ENCODE measurements around the gene TRIM52.
"Not testable (repeated sequence)": the region's sequence is repeated elsewhere in the genome, so short reads cannot be mapped to it uniquely, and the experiment has no call there.

TRIM52 gene

DNA sequence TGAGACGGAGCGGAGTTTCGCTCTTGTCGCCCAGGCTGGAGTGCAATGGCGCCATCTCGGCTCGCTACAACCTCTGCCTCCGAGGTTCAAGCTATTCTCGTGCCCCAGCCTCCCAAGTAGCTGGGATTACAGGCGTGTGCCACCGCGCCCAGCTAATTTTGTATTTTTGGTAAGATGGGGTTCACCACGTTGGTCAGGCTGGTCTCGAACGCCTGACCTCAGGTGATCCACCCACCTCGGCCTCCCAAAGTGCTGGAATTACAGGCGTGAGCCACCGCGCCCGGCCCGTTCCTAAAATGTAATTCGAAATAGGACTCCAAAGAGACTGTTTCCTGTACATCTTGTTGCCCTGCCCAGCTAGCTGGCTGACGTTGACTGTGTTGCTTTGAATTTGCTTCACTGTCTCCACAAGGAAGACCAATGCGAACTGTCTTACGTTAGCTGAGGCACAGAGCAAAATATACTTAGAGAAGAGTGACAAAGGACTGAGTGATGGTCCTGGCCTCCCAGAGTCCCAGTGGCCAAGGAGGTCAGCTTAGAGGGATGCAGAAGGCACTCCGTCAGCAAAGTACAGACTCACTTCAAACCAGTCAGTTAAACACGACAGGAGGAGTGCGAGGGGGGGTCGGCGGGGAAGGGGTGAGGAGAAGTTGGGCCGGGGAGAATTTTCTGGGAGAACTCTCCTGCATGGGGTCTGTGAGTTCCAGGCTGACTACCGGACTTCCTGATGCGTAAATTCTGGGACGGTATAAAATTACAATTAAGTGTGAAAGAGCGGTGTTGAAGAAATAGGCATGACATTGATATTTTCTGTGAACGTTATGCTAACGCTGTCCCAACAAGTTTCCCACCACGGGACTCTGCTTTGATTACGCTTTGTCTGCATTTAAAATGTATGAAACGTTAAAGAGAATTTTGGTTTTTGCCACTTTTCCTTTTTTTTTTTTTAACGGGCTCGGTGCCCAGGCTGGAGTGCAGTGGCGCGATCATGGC lies 44.6 kb downstream of the TRIM52 start:
- peak; percentile 58 for DNase-seq (ENCODE audit: low read depth, low spot score)

DNA sequence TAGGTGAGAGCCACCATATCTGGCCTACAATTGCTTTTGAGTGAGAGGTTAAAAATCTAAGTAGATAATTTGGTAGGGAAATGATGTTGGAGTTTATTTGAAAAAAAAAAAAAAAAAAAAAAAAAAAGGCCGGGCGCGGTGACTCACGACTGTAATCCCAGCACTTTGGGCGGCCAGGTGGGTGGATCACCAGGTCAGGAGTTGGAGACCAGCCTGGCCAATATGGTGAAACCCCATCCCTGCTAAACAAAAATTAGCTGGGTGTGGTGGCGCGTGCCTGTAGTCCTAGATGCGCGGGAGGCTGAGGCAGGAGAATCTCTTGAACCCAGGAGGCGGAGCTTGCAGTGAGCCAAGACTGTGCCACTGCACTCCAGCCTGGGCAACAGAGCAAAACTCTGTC lies 46.7 kb downstream of the TRIM52 start:
- DNase-seq (ENCODE audit: low read depth, low spot score) = not testable (repeated sequence)

DNA sequence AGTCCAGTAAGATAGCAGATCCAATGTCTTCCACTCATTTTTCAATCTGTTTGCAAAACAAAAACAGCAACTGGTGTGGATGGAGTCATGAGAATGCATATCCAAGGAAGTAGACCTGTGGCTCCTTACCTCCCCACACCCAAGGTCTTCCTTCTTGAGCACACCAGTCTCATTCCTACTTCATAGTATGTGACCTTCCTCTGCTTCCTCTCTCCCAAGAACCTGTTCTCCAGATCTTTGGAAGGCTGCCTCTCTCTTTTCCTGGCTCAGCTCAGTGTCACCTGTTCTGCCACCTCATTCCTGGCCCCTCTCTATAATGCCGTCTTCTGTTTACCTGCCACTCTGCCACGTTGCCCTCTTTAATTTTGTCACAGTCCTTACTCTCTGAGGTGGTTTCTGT lies 48.0 kb downstream of the TRIM52 start:
- no peak for DNase-seq (ENCODE audit: low read depth, low spot score)

DNA sequence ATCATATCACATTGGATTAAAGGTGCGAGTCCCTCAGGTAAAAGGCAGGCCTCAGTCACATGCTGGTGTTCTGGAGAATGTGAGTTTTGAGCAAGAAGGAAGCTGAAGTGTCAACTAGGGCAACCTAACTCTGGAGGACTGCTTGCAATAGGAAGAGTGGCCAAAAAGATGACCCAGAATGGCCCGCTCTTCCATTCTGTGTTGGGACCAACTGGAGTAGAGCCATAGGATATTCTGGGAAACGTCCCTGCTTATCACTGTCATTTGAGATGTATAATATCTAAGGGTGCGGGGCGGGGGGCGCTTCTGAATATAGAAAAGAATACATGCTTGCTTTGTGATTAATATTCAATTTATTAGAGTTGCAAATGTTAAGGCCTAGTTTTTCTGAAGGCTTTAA lies 48.9 kb downstream of the TRIM52 start:
- no peak for DNase-seq (ENCODE audit: low read depth, low spot score)

DNA sequence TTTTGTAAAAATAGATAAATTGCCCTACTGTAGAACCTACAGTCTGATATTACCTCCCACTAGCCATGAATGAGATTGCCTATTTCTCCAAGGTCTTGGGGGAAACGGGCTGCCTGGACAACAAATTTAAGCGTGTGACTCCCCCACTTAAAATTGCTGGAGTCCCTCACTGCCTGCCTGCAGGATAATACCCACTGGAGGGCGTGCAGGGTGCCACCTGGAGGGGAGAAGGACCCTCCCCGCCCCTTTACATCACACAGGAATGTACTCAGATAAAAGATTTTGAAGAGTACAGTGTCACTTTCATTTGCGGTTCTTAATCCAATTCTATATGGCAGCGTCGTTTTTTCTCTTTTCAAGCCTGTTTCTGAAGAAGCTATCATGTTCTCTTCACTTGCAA lies 49.7 kb downstream of the TRIM52 start:
- DNase-seq (ENCODE audit: low read depth, low spot score) = no peak

DNA sequence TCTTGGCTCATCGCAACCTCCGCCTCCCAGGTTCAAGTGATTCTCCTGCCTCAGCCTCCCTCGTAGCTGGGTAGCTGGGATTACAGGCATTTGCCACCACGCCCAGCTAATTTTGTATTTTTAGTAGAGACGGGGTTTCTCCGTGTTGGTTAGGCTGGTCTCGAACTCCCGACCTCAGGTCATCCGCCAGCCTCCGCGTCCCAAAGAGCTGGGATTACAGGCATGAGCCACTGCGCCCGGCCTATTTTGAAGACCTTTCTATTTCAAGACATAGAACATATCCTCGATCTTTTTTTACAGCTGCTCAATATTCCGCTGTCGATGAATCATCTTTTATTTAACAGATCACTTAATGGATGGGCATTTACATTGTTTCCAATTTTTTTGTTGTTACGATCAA lies 50.2 kb downstream of the TRIM52 start:
- DNase-seq (ENCODE audit: low read depth, low spot score) = peak; percentile 31

DNA sequence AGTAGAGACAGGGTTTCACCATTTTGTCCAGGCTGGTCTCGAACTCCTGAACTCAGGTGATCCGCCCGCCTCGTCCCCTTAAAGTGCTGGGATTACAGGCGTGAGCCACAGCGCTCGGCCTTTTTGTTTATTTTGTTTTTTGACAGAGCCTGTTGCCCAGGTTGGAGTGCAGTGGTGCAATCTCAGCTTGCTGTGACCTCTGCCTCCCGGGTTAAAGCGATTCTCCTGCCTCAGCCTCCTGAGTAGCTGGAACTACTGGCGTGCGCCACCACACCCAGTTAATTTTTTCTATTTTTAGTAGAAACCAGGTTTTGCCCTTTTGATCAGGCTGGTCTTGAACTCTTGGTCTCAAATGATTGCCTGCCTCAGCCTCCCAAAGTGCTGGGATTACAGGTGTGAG lies 50.8 kb downstream of the TRIM52 start:
- DNase-seq (ENCODE audit: low read depth, low spot score) = not testable (repeated sequence)

DNA sequence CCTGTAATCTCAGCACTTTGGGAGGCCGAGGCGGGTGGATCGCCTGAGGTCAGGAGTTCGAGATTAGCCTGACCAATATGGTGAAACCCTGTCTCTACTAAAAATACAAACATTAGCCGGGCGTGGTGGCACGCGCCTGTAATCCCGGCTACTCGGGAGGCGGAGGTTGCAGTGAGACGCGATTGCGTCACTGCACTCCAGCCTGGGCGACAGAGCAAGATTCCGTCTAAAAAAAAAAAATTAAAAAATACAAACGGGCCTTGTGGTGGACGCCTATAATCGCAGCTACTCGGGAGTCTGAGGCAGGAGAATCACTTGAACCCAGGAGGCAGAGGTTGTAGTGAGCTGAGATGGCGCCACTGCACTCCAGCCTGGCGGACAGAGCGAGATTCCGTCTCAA lies 51.9 kb downstream of the TRIM52 start:
- DNase-seq (ENCODE audit: low read depth, low spot score) = not testable (repeated sequence)

DNA sequence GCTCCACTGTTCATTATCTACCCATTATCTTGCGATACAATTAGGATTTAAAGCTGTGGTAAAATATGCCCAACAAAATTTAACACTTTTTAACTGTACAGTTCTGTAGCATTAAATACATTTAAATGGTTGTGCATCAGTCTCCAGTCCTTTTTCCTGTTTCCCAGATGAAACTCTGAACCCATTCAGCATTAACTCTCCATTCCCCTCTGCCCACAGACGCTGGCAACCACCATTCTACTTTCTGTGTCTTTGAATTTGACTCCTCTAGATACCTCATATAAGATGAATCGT lies 53.0 kb downstream of the TRIM52 start:
- no peak for DNase-seq (ENCODE audit: low read depth, low spot score)

DNA sequence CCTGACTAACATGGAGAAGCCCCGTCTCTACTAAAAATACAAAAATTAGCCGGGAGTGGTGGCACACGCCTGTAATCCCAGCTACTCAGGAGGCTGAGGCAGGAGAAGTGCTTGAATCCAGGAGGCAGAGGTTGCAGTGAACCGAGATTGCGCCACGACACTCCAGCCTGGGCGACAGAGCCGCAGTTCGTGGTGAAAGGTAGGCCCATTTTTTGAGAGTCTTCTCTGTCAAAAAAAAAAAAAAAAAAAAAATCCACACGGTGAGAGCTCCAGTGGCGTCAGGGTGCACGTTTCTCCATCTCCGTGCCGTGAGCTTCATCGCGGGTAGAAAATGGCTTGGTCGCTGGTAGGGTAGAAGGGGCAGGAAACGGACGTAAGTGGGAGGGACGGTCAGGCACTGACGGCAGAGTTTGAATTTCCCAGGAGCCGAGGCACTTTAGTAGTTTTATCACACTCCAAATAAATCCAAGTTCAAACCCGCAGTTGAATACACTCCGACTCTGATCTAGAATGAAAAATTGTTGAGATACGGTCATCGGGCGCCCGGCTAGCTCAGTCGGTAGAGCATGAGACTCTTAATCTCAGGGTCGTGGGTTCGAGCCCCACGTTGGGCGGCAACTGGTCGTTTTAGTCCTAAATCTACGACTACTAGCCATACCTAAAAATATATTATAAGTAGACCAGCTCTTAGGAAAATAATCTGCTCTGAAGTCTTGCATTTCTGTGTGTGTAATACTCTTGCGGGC lies 53.6 kb downstream of the TRIM52 start:
- peak; percentile 93 for DNase-seq (ENCODE audit: low read depth, low spot score)

DNA sequence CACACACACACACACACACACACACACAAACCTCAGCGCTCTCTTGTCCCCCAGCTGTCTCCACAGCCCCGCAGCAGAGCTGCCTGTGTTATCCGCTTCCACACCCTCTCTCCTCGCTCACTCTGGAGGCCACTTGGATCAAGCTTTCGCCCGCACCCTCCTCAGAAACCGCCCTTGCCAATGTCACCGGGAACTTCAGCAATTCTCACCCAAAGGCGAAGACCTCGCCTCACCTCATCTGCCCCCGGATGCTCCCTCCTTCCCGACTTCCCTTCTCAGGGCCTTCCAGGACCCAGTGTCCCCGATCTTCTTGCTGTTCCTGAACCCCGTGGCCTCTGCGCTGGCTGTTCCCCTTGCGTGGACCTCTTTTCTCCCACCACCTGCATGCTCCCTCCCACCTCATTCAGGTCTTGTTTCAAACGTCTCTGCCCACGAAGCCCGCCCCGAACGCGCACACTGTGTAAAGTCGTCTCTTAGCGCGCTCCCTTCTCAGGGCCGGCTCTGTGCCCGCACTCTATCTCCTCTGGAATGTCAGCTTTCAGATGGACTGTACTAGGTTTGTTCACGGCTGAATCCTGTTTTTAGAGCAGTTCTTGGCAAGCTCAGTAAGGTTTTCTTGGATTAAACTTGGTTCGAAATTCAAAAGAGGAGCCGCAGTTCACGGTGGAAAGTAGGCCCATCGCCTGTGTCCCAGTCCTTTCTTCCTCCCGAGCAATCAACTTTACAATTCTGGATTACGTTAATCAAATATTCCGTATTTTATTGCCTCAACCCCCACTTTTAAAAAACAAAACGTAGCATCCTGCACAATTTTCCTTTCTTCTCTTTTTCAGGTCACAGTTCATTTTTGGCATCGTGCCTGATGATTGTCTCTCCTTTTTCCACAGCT lies 54.9 kb downstream of the TRIM52 start:
- DNase-seq (ENCODE audit: low read depth, low spot score) = peak; percentile 36
